ENCODE data around the gene CCDC197. TPM values are rescaled to one million over a fixed set of nuclear protein-coding genes. Genes with fewer than 3 reads are reported as not detected.

Gene CCDC197
- total and polyA plus RNA-seq, 4 donors: not detected

DNA sequence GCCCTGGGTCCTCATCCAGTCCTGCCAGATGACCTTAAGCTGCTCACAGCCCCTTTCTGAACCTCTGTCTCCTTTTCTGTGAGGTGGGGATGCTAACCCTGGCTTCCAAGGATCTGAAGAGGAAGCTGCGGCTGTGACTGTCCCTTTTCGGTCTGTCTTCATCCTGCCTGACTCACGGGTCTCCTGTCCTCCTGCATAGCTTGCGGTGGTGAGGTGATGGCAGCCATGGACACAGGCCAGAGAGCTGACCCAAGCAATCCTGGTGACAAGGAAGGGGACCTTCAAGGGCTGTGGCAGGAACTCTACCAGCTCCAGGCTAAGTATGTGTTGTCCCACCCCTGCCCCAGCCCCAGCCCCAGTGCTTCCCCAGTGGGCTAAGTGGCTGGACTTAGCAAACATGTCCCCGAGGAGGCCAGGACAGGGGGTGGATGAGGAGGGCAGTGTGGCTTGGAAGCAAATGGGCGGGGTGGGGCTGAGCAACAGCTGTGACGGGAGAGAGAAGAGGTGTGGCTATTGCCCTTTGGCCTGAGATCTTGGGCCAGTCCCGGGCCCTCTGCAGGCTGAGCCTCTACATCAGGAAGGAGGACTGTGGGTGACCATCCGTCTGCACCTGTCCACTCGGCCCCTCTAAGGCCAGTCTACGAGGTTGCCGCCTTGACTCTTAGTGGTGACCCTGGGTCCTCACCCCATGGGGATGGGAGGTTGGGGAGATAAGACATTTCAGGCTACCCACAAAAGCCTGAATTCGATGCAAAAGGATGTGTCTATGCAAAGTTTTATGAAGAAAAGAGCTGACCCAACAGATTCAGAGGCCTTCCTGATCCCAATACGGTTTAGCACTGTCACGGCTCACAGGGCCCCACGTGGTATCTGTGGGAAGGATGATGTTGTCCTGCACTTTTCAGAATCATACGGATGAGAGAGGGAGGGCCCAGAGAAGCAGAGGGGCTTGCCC, 1.1 kb downstream of the CCDC197 start:
- Histone ChIP-seq H3K9ac (ENCODE audit: insufficient read depth in 1 of 2, low read length in 2 of 2) (no peak overlapping the region), H3K36me3 (ENCODE audit: control insufficient read depth in 4 of 4, insufficient read depth in 4 of 4, low read length in 4 of 4) (no peaks in the 10 kb centered on the region), H3K4me3 (no peak overlapping the region), H3K27ac (ENCODE audit: low read depth in 1 of 2, low read length in 1 of 2) (no peak overlapping the region), H3K27me3 (ENCODE audit: control insufficient read depth in 3 of 3, insufficient read depth in 3 of 3, low read length in 2 of 3) (peaks cover 0 to 6% (median 3%) of the 10 kb centered on the region in 3 donors), H3K4me1 (ENCODE audit: control insufficient read depth in 5 of 5, insufficient read depth in 5 of 5, low read length in 5 of 5) (peaks cover 0 to 4% (median 2%) of the 10 kb centered on the region in 5 donors), H3K9me3 (ENCODE audit: control insufficient read depth in 4 of 4, insufficient read depth in 3 of 4, low read length in 3 of 4) (no peaks in the 10 kb centered on the region)
- TF ChIP-seq, protein P1, sequence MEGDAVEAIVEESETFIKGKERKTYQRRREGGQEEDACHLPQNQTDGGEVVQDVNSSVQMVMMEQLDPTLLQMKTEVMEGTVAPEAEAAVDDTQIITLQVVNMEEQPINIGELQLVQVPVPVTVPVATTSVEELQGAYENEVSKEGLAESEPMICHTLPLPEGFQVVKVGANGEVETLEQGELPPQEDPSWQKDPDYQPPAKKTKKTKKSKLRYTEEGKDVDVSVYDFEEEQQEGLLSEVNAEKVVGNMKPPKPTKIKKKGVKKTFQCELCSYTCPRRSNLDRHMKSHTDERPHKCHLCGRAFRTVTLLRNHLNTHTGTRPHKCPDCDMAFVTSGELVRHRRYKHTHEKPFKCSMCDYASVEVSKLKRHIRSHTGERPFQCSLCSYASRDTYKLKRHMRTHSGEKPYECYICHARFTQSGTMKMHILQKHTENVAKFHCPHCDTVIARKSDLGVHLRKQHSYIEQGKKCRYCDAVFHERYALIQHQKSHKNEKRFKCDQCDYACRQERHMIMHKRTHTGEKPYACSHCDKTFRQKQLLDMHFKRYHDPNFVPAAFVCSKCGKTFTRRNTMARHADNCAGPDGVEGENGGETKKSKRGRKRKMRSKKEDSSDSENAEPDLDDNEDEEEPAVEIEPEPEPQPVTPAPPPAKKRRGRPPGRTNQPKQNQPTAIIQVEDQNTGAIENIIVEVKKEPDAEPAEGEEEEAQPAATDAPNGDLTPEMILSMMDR (IDR thresholded peaks at IDR 0.05; ENCODE audit: control extremely low read depth, extremely low read depth): no peak
- DNase-seq (no peak), ATAC-seq (ENCODE audit: insufficient read depth, low FRiP score) (no peak)
- WGBS, 2 donors: 80 to 87% methylated on average over 17 of the region's 17 CpGs

DNA sequence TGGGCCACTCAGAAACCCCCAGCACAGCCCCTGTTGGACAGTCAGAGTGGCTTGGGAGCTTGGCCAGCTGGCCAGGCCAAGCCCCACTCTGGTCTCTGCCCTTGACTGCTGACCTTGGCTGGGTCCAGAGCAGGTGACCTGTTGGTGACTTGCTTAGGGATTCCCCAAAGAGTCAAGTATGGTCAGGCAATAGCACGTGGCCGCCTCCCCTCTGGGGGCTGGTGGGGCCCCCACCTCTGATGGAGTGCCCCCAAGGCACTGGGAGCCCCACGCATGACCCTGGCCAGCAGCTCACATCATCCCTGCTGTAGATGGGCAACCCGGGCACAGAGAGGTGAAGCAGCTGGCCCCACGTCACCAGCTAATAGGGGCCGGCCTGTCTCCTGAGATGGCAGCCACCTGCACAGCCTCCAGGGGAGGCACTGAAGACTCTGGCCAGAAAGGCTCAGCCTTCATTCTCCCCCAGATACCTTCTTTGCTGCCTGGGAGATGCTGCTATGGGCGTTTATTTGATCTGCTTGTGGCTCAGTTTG, 1.8 kb downstream of the CCDC197 start:
- WGBS, 2 donors: 89 to 91% methylated on average over 7 of the region's 7 CpGs
- H3K4me1 ChIP-seq (ENCODE audit: control insufficient read depth in 5 of 5, insufficient read depth in 5 of 5, low read length in 5 of 5): peaks cover 0 to 4% (median 2%) of the 10 kb centered on the region in 5 donors
- ATAC-seq (ENCODE audit: insufficient read depth, low FRiP score) (no peak), DNase-seq (no peak)
- TF ChIP-seq, protein P1 (IDR thresholded peaks at IDR 0.05; ENCODE audit: control extremely low read depth, extremely low read depth): no peak
- no peak overlapping the region for H3K9ac ChIP-seq (ENCODE audit: insufficient read depth in 1 of 2, low read length in 2 of 2)
- no peak overlapping the region for H3K4me3 ChIP-seq
- H3K9me3 ChIP-seq (ENCODE audit: control insufficient read depth in 4 of 4, insufficient read depth in 3 of 4, low read length in 3 of 4): no peaks in the 10 kb centered on the region
- no peaks in the 10 kb centered on the region for H3K36me3 ChIP-seq (ENCODE audit: control insufficient read depth in 4 of 4, insufficient read depth in 4 of 4, low read length in 4 of 4)
- no peak overlapping the region for H3K27ac ChIP-seq (ENCODE audit: low read depth in 1 of 2, low read length in 1 of 2)
- H3K27me3 ChIP-seq (ENCODE audit: control insufficient read depth in 3 of 3, insufficient read depth in 3 of 3, low read length in 2 of 3): peaks cover 0 to 6% (median 3%) of the 10 kb centered on the region in 3 donors

DNA sequence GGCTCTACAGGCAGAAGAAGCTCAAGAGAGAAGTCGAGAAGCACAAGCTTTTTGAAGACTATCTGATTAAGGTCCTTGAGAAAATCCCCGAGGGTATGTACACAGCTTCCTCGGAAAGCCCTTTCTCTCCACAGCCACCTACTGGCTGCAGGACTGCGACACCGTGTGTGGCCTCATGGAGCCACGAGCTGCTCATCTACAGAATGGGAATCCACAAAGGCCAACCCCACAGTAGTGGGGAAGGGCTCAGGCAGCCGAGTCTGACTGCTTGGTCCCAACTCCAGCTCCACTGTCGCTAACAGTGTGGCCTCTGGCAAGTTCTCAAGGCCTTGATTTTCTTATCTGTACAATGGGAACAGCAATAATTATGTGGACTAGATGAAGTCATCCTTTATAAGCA, 2.5 kb downstream of the CCDC197 start:
- H3K9me3 ChIP-seq (ENCODE audit: control insufficient read depth in 4 of 4, insufficient read depth in 3 of 4, low read length in 3 of 4): no peaks in the 10 kb centered on the region
- TF ChIP-seq, protein P1 (IDR thresholded peaks at IDR 0.05; ENCODE audit: control extremely low read depth, extremely low read depth): no peak

More for the DNA sequence above, 2.5 kb downstream of the CCDC197 start:
- Histone ChIP-seq H3K9ac (ENCODE audit: insufficient read depth in 1 of 2, low read length in 2 of 2) (no peak overlapping the region), H3K4me3 (no peak overlapping the region), H3K27me3 (ENCODE audit: control insufficient read depth in 3 of 3, insufficient read depth in 3 of 3, low read length in 2 of 3) (peaks cover 0 to 6% (median 3%) of the 10 kb centered on the region in 3 donors), H3K4me1 (ENCODE audit: control insufficient read depth in 5 of 5, insufficient read depth in 5 of 5, low read length in 5 of 5) (peaks cover 0 to 4% (median 2%) of the 10 kb centered on the region in 5 donors), H3K27ac (ENCODE audit: low read depth in 1 of 2, low read length in 1 of 2) (no peak overlapping the region), H3K36me3 (ENCODE audit: control insufficient read depth in 4 of 4, insufficient read depth in 4 of 4, low read length in 4 of 4) (no peaks in the 10 kb centered on the region)
- ATAC-seq (ENCODE audit: insufficient read depth, low FRiP score): no peak
- 71 to 75% methylated on average over 8 of the region's 8 CpGs for WGBS, 2 donors
- no peak for DNase-seq

All from lung (tissue), 12 donors.